ENCODE results near the gene SMAD7.

DNA sequence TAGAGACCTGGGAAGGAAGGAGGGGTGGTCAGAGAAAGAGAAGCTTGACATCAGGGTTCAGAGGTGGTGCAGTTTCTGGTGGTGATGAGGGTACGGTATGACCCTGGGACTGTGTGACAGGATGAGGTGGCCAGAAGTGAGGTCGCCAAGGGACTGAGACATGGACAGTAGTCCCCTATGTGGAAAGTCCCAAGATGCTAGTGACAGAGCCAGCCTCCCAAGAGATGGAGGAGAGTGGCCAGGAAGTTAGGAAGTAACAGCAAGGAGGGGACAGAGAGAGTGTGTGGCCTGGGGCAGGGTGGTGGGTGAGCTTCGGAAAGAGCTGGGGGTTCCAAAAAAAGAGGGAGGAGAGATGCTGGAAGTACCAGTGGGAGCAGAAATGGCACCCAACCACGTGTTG, 66.0 kb downstream of the SMAD7 start:
- TF ChIP-seq, protein P1, sequence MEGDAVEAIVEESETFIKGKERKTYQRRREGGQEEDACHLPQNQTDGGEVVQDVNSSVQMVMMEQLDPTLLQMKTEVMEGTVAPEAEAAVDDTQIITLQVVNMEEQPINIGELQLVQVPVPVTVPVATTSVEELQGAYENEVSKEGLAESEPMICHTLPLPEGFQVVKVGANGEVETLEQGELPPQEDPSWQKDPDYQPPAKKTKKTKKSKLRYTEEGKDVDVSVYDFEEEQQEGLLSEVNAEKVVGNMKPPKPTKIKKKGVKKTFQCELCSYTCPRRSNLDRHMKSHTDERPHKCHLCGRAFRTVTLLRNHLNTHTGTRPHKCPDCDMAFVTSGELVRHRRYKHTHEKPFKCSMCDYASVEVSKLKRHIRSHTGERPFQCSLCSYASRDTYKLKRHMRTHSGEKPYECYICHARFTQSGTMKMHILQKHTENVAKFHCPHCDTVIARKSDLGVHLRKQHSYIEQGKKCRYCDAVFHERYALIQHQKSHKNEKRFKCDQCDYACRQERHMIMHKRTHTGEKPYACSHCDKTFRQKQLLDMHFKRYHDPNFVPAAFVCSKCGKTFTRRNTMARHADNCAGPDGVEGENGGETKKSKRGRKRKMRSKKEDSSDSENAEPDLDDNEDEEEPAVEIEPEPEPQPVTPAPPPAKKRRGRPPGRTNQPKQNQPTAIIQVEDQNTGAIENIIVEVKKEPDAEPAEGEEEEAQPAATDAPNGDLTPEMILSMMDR (conservative IDR thresholded peaks at IDR 0.05; ENCODE audit: low read depth in 2 of 2) = no peak
- TF ChIP-seq, protein P2, sequence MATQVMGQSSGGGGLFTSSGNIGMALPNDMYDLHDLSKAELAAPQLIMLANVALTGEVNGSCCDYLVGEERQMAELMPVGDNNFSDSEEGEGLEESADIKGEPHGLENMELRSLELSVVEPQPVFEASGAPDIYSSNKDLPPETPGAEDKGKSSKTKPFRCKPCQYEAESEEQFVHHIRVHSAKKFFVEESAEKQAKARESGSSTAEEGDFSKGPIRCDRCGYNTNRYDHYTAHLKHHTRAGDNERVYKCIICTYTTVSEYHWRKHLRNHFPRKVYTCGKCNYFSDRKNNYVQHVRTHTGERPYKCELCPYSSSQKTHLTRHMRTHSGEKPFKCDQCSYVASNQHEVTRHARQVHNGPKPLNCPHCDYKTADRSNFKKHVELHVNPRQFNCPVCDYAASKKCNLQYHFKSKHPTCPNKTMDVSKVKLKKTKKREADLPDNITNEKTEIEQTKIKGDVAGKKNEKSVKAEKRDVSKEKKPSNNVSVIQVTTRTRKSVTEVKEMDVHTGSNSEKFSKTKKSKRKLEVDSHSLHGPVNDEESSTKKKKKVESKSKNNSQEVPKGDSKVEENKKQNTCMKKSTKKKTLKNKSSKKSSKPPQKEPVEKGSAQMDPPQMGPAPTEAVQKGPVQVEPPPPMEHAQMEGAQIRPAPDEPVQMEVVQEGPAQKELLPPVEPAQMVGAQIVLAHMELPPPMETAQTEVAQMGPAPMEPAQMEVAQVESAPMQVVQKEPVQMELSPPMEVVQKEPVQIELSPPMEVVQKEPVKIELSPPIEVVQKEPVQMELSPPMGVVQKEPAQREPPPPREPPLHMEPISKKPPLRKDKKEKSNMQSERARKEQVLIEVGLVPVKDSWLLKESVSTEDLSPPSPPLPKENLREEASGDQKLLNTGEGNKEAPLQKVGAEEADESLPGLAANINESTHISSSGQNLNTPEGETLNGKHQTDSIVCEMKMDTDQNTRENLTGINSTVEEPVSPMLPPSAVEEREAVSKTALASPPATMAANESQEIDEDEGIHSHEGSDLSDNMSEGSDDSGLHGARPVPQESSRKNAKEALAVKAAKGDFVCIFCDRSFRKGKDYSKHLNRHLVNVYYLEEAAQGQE (IDR thresholded peaks at IDR 0.05; ENCODE audit: unreplicated experiment) = no peak
